ENCODE measurements around the gene RSBN1. TPM values are rescaled to one million over a fixed set of nuclear protein-coding genes. Genes with fewer than 3 reads are reported as not detected.

Gene RSBN1
- total and polyA plus RNA-seq, 10 of the 15 experiments (the other 5 are each of a cell fraction or from before 2014, with no cell fraction given) = 2.9 to 26.8 (median 11.5) TPM

DNA sequence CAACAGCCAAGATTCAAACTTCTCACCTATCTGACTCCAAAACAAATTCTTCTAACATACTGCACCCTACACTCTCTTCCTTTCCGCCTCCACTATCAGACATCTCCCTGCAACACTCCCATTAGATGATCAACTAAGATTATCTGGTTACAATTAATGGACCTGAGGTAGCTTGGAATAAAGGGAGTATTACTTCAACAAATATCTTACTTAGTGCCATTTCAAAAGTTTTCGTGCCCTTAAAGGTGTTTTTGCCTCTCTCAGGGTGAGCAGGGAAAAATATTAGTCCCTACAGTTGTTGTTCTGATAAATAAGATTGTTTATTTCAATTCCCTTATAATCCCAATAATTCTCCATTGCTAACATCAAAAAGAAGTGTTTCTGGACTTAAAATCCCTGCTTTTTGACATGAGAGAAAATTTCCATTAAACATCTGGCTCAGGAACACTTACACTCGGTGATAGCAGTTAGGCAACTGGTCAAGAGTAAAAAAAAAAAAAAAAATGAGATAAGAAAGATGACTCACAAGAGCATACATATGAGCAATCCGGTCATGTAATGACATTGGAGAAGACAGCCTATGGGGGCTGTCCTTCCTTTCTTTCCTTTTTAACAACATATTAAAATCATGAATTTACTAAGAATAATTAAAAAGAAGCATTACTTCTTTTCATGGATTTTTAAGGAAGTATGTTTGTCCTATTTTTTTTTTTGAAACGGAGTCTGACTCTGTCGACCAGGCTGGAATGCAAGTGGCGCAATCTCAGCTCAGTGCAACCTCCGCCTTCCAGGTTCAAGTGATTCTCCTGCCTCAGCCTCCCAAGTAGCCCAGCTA, 7.6 kb downstream of the RSBN1 start:
- H2AFZ ChIP-seq (ENCODE audit: control insufficient read depth, low read depth, low read length) = no peak overlapping the region
- RAD21 ChIA-PET (ENCODE audit: unreplicated experiment) = interaction anchor here (1.2 to 1.3 kb wide), 2 partner anchors 11 to 45 kb away, joined by 6 to 8 read pairs; partner anchors contain the start of gene PHTF1

More for the DNA sequence above, 7.6 kb downstream of the RSBN1 start:
- ChIA-PET POLR2A (interaction anchor here (0.6 to 2.4 kb wide), 11 partner anchors 8 to 1122 kb away, joined by 3 to 9 read pairs (median 5); partner anchors contain the start of genes PHTF1 and RSBN1), CTCF (interaction anchor here (0.8 to 2.2 kb wide), 5 partner anchors 11 to 56 kb away, joined by 3 to 7 read pairs (median 4); partner anchors contain the start of gene PHTF1), SMC1A (ENCODE audit: uncharacterized antibody, unreplicated experiment) (interaction anchor here (0.6 to 3.9 kb wide), 12 partner anchors 11 to 63 kb away, joined by 3 to 35 read pairs (median 4); no protein-coding TSS in a partner anchor)
- Histone ChIP-seq H3K27me3 (replicated peaks in 1 of 2; ENCODE audit: control insufficient read depth in 2 of 2, insufficient read depth in 2 of 2, low read length in 1 of 2) (no peaks in the 10 kb centered on the region), H3K4me1 (ENCODE audit: control insufficient read depth, insufficient read depth, low read length) (peaks cover 14% of the 10 kb centered on the region), H3K4me3 (0 out of 2 replicates have a peak overlapping the region, but pooled peaks have one; percentile 25), H3K9ac (ENCODE audit: control insufficient read depth, insufficient read depth, low read length) (no peak overlapping the region), H3K4me2 (ENCODE audit: control insufficient read depth, insufficient read depth) (no peak overlapping the region), H4K20me1 (ENCODE audit: control insufficient read depth, insufficient read depth) (no peaks in the 10 kb centered on the region), H3K9me3 (replicated peaks; ENCODE audit: control insufficient read depth, insufficient read depth, low read length) (peaks cover 7% of the 10 kb centered on the region), H3K27ac (ENCODE audit: control insufficient read depth, insufficient read depth) (no peak overlapping the region), H3K36me3 (ENCODE audit: control insufficient read depth in 2 of 2, insufficient read depth in 2 of 2, low read length in 1 of 2) (peaks cover 0 to 4% of the 10 kb centered on the region in 2 experiments; a peak in 1 of 4 replicates), H3K79me2 (ENCODE audit: control insufficient read depth, insufficient read depth, low read length) (peaks cover 91% of the 10 kb centered on the region)
- in situ Hi-C loops (cut with MboI) = no loop called here
- no peak for DNase-seq (ENCODE audit: low read depth, low spot score)
- TF ChIP-seq, protein P1, sequence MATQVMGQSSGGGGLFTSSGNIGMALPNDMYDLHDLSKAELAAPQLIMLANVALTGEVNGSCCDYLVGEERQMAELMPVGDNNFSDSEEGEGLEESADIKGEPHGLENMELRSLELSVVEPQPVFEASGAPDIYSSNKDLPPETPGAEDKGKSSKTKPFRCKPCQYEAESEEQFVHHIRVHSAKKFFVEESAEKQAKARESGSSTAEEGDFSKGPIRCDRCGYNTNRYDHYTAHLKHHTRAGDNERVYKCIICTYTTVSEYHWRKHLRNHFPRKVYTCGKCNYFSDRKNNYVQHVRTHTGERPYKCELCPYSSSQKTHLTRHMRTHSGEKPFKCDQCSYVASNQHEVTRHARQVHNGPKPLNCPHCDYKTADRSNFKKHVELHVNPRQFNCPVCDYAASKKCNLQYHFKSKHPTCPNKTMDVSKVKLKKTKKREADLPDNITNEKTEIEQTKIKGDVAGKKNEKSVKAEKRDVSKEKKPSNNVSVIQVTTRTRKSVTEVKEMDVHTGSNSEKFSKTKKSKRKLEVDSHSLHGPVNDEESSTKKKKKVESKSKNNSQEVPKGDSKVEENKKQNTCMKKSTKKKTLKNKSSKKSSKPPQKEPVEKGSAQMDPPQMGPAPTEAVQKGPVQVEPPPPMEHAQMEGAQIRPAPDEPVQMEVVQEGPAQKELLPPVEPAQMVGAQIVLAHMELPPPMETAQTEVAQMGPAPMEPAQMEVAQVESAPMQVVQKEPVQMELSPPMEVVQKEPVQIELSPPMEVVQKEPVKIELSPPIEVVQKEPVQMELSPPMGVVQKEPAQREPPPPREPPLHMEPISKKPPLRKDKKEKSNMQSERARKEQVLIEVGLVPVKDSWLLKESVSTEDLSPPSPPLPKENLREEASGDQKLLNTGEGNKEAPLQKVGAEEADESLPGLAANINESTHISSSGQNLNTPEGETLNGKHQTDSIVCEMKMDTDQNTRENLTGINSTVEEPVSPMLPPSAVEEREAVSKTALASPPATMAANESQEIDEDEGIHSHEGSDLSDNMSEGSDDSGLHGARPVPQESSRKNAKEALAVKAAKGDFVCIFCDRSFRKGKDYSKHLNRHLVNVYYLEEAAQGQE (IDR thresholded peaks at IDR 0.05; ENCODE audit: low read depth, low read length) = no peak
- no peak for TF ChIP-seq ASH2L (IDR thresholded peaks at IDR 0.05; ENCODE audit: borderline replicate concordance, low read depth)
- TF ChIP-seq TCF3 (IDR thresholded peaks at IDR 0.05; ENCODE audit: borderline replicate concordance, insufficient read depth, low read depth, low read length) = no peak
- no peak for TF ChIP-seq ATF7 (IDR thresholded peaks at IDR 0.05; ENCODE audit: low read depth)
- no peak for TF ChIP-seq SIX5 (IDR thresholded peaks at IDR 0.05; ENCODE audit: low read depth, low read length, severe bottlenecking)
- no peak for FAIRE-seq
- intact Hi-C loops (cut with micrococcal nuclease; ENCODE audit: unreplicated experiment) = no loop called here
- WGBS (ENCODE audit: insufficient coverage, insufficient replicate concordance, low lambda C conversion rate, missing lambda C conversion rate) = 78% methylated on average over 8 of the region's 8 CpGs
- TSS peak; percentile 4 for BruUV-seq (replicated peaks)
- ATAC-seq = peak; percentile 35

Measured in GM12878 (cell line).